GM18508 (cell line): ENCODE measurements around the gene PTPRN2.
"Not testable (repeated sequence)": the region's sequence is repeated elsewhere in the genome, so short reads cannot be mapped to it uniquely, and the experiment has no call there.

ENCODE experiments used
- ATAC-seq: cut with Tn5 transposase; IDR thresholded peaks from one replicate; pipeline ENCODE4 v1.9.1; 2021; ENCODE audit warnings: moderate number of reproducible peaks; ENCODE audit not compliant: insufficient read depth, unreplicated experiment

PTPRN2 gene

DNA sequence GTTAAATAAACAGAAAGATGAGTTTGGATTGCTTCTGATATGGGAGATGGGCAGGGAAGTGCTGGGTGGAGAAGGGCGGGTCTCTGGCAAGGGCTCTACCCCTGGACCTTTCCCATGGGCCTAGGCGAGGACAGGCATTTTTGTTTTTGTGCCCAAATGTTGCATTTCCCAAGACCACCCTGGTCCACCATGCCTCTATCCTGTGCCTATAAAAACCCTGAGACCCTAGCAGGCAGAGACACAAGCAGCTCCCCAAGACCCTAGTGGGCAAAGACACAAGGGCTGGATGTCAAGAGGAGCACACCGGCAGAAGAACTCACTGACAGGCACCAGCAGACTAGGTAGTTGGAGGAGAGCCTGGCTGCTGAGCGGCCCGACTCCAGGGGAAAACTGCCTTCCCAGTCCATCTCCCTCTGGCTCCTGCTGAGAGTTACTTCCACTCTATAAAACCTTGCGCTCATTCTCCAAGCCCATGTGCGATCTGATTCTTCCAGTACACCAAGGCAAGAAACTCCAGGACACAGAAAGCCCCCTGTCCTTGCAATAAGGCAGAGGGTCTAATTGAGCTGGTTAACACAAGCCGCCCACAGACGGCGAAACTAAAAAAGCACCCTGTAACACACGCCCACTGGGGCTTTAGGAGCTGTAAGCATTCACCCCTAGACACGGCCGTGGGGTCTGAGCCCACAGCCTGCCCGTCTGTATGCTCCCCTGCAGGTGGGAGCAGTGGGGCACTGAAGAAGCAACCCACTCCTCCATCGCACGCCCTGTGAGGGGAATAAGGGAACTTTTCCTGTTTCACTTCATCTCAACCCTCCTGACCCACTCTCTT, 291.4 kb downstream of the PTPRN2 start:
- no peak for ATAC-seq

GRCh38 chr7:158294468-158295215, 293.0 kb downstream of the PTPRN2 start:
- not testable (repeated sequence) for ATAC-seq

- ATAC-seq = no peak
These were observed 294.7 kb downstream of the PTPRN2 start for GRCh38 chr7:158292948-158293347.

GRCh38 chr7:158291998-158292397, 295.6 kb downstream of the PTPRN2 start:
- no peak for ATAC-seq

DNA sequence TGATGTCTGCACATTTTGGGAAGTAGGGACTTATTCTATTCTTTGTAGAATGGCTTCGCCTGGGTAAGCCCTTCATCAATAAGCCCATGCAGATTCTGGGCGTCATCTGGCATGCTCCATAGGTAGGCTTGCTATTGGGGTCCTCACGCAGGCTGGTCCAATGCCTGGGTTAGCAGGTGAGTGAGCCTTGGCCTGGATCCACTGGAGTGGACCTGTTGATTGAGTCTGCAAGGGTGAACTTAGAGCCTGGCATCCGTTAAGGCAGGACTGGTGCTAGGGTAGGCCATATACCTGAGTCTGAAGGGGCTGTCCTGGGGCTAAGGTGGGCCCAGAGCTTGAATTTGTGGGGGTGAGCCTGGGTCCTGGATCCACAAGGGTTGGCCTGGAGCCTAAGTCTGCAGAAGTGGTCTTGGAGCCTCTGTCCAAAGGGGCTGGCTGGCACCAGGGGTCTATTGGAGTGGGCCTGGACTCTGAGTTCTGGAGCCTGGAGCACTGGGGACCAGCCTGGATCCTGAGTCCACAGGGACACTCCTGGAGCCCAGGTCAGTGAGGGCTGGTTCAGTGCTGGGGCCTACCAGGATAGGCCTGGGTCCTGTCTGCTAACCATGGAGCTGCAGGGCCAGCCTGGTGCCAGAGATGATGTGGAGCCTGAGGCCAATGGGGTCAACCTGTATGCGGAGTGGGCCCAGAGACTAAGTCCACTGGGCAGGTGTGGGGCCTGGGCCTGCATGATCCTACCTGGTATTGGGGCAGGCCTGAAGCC, 297.7 kb downstream of the PTPRN2 start:
- ATAC-seq = no peak

DNA sequence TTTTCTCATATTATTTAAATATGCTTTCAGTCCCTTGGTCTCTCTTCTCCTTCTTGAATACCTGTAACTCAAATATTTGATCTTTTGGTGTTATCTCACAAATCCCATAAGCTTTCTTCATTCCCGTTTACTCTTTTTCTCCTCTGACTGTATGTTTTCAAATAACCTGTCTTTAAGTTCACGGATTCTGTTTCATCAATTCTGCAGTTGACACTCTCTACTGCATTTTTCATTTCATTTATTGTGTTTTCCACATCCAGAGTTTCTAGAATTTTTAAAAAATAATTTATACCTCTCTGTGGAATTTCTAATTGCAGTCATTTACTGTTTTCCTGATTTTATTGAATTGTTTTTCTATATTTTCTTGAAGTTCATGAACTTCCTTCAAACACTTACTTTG, 298.4 kb downstream of the PTPRN2 start:
- no peak for ATAC-seq

- ATAC-seq = no peak
These were observed 301.4 kb downstream of the PTPRN2 start for GRCh38 chr7:158286210-158286609.

DNA sequence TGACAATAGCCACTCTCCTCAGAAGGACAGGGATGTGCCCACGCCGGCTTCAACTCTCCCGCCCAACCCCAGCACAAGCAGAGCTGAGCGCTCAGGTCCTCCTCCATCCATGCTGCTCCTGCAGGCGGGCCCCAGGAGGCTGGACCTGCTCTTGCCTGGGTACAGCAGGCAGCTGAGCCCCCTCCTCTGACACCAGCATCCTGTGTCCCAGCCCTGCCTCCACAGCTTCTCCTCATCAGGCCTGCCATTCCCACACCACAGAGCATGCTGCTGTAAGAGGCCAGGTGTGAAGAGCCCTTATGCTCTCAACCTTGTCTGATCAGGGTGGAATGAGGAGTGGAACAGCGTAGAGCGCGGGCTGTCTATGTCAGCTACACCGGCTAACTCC, 302.2 kb downstream of the PTPRN2 start:
- no peak for ATAC-seq

DNA sequence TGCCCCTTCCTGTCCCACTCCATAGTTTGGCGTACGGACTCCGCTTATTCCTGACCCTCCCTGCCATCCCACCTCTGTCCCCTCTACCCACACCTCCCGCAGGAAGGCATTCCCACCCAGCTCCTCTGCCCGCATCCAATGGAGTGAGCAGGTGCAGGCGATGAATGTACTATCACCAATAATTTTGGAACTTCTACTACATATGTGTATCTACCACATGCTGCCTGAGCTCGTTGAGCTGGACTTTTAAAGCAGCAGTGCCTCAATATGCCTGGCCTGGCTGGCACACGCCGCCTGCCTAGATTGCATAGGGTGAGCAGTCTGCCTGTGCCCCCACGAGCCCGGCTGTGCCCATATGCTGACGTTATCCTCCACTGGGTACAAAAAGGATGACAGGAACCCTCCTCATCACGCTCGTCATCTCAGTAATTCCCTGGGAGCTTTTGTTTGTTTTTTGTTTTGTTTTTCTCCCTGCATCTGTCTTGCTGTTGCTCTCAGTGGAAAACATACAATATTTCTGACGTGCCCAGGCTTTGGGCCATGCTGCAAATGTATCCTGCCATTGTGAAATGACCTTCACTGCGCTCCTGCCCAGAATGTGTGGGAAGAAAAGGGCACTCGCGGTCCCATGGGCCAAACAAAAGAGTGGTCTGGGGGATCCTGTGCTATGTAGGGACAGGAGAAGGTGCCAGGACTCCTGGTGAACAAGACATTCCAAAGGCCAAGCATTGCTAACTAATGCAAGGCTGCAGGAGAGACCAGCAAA, 302.8 kb downstream of the PTPRN2 start:
- ATAC-seq = no peak

DNA sequence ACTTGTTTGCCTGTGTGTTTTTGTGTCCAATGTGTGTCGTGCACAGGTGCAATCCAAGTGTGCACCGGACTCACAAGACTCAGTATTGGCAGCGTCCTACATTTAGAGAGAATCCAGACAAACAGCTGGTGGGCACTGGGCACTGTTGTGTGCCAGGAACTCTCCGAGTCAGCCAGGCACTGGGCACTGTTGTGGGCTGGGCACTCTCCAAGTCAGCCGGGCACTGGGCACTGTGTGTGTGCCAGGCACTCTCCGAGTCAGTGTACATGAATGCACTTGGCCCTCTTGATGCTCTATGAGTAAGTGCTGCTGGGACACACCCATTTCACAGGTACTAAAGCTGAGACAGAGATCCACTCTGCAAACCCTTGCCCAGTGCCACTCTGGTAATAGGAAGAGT, 303.5 kb downstream of the PTPRN2 start:
- no peak for ATAC-seq

DNA sequence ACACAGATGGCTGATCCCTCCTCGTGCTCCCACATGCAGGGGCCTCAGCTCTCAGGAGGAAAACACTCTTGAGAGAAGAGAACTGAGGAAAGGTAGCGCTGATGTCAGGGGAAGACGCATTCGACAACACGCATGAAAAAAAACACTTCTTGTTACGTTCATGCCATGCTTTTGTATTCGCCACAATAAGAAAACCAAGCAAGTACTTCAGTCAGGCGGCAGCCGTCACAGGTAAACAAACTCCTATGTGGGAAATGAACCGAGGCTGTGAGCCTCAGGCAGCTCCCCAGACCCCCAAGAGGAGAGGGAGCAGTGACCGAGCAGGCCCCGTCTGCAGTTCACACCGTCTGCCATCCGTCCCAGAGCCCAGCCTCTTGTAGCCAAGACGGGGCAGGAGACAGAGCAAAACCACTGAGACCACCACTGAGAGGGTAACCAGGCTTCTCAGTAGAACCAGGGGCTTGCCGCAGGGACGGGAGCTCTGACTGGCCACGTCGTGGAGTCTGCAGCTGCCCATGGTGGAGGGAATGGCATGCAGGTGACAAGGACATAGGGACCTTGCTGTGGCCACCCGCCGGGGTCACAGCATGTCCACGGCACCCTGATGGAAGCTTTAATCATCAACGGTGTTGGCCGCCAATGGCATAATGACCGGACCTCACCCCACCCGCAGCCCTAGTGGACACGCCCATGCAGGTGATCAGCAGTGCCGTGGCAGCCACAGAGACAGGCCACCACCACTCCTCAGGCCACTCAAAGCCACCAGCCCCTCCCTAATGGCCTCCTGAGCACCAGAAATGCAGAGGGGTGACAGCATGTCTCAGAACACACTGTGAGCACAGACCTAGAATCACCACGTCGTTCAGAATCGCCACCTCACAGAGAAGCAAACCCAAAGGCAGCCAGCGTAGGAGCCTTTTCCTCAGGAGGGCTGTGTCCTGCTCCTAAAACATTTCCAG, 304.3 kb downstream of the PTPRN2 start:
- no peak for ATAC-seq

GRCh38 chr7:158282461-158283001, 305.1 kb downstream of the PTPRN2 start:
- no peak for ATAC-seq

DNA sequence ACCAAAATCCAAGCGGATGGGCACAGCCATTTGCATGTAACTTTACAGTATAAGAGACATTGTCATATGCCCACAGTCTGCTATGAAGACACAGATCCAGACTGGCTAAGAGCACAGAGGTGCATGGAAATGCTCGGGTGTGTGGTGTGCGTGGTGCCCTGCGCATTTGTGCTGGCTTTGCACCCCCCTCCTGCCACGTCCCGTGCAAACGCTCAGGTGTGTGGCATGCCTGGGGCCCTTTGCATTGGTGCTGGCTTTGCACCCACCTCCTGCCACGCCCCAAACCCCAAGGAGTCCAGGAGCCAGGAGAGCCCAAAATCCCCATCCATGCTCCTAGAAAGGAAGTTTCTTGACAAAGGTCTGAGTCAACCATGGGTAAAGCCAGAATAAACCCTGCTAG, 306.2 kb downstream of the PTPRN2 start:
- ATAC-seq = no peak

DNA sequence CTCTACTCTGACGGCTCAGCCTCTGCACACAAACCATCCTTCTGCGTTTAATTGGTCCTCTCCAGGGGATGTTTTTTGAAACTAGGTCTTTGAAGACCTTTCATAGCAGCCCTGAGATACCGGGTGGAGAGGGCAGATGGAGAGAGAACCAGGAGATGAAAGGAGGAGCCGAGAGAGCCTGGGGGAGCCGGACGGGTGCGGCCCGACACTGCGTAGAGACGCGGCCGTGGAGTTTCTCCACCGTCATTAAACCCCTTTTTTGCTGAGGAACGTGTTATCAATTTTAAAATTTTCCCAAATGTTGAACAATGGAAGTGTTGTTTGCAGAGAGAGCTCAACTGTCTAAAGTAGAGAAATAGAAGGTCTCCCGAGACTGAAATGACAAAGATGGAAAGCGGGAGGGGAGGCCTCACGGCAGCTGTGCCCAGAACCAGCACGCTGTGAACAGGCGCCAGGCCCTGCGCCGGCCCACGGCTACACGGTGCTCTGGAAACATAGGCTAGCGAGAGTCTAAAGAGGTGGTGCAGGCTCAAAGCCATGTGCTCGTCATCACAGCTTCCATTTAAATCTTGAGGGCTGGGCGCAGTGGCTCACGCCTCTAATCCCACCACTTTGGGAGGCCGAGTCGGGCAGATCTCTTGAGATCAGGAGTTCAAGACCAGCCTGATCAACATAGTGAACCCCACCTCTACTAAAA, 307.0 kb downstream of the PTPRN2 start:
- no peak for ATAC-seq

- ATAC-seq = no peak
These were observed 307.8 kb downstream of the PTPRN2 start for GRCh38 chr7:158279539-158280447.

DNA sequence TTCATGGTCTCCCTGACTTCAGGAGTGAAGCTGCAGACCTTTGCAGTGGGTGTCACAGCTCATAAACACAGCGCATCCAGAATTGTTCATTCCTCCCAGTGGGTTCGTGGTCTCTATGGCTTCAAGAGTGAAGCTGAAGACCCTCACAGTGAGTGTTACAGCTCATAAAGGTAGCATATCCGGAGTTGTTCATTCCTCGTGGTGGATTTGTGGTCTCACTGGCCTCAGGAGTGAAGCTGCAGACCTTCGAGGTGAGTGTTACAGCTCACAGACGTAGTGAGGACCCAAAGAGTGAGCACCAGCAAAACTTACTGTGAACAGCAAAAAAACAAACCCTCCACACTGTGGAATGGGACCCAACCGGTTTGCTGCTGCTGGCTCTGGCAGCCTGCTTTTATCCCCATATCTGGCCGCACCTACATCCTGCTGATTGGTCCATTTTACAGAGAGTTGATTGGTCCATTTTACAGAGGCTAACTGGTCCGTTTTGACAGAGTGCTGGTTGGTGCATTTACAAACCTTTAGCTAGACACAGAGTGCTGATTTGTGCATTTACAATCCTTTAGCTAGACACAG, 308.8 kb downstream of the PTPRN2 start:
- ATAC-seq = no peak
